SHP77 (cell line): Measurements from ENCODE around the gene EIF4E2.
A peak's percentile ranks its signal among the peaks of the same experiment; 100 is the strongest.
"Not testable (repeated sequence)": the region's sequence is repeated elsewhere in the genome, so short reads cannot be mapped to it uniquely, and the experiment has no call there.

Experiments
- DNase-seq, 2 experiments: peaks; one replicate each; lab custom pipeline; 2025; lab: John Stamatoyannopoulos, UW

Gene EIF4E2

DNA sequence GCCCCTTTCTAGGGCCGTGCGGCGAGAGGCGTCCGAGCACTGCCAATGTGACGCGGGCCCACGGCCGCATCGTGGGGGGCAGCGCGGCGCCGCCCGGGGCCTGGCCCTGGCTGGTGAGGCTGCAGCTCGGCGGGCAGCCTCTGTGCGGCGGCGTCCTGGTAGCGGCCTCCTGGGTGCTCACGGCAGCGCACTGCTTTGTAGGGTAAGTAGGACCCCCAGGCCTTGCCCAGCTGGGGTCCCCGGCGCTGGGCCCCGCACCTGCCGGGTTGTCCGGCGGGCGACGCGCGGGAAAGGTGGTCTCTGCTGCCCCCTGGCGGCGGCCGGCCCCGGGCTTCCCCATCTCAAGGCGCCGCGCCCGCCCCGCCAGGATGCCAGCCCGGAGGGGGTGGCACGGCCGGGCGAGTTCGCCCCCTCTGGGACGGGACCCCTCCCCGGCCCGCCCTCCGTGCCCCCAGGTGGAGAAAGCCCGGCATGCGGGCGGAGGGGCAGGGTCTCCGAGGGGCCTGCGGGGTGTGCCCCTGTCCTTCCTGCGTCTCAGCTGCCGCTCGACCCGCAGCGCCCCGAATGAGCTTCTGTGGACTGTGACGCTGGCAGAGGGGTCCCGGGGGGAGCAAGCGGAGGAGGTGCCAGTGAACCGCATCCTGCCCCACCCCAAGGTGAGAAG is 28.4 kb upstream of the EIF4E2 start:
- DNase-seq, result no peak

DNA sequence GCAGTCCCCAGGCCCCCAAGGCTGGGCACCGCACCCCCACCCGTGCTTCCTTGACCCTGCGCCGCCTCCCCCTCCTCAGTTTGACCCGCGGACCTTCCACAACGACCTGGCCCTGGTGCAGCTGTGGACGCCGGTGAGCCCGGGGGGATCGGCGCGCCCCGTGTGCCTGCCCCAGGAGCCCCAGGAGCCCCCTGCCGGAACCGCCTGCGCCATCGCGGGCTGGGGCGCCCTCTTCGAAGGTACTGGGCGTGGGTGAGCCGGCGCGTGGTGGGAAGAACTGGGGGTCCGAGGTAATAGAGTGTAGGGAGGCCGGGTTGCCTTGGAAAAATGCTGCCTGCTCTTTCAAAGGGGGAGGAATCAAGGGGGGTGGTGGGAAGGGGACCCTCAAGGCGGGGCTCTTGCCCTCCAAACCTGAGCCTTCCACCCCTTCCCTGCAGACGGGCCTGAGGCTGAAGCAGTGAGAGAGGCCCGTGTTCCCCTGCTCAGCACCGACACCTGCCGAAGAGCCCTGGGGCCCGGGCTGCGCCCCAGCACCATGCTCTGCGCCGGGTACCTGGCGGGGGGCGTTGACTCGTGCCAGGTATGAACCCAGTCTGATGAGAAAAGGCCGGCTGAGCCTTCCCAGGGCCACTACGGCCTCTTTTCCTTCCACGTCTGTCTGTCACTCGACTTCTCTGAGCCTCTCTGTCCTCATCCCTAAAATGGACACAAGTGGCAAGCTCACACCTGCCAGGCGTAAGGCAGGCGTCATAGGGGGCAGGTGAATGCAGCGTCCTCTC is 27.7 kb upstream of the EIF4E2 start:
- DNase-seq, result no peak

DNA sequence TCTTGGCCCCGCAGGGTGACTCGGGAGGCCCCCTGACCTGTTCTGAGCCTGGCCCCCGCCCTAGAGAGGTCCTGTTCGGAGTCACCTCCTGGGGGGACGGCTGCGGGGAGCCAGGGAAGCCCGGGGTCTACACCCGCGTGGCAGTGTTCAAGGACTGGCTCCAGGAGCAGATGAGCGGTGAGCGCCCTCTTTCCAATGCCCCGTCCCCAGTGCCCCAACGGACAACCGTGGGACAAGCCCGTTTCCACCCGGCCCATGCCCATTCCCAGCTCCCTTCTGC is 27.1 kb upstream of the EIF4E2 start:
- DNase-seq, result no peak

DNA sequence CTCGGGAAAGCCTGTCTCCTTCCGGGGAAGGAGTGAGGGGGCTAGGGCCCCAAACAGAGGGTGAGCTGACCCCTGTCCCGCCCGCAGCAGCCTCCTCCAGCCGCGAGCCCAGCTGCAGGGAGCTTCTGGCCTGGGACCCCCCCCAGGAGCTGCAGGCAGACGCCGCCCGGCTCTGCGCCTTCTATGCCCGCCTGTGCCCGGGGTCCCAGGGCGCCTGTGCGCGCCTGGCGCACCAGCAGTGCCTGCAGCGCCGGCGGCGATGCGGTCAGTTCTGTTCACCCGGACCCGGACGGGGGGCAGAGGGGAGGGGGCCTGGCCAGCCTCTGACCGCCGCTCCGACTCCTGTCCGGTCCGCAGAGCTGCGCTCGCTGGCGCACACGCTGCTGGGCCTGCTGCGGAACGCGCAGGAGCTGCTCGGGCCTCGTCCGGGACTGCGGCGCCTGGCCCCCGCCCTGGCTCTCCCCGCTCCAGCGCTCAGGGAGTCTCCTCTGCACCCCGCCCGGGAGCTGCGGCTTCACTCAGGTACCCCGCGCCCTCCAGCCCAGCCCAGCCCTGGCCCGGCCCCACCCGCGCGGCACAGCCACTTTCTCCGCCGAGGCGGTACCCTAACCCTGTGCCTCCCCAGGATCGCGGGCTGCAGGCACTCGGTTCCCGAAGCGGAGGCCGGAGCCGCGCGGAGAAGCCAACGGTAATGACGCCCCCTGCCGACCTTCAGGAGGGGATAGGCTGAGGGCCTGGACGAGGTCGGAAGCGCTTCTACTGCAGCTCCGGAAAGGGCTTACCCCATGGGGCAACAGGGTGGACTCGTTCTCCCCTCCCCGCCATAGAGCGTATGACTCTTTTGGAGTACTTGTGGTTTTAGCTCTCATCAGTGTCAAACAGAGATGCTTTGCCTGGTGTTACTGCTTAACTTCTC is 26.5 kb upstream of the EIF4E2 start:
- DNase-seq, result no peak

DNA sequence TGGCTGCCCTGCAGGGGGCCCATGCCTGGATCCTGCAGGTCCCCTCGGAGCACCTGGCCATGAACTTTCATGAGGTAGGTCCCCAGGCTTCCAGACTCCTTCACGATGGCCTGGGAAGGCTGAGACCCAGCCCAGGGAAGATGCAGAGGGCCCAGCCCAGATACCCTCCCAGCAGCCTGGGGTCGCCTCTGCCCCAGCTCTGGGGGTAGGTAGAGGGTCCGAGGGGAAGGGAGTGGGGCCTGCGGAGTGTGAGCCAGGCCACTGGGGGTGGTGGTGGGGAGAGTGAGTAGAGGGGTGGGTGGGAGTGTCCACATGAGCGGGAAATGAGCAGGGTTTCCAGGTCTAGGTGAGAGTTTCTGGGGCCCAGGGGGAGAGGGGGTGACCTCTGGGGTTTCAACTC is 25.7 kb upstream of the EIF4E2 start:
- DNase-seq, result no peak

DNA sequence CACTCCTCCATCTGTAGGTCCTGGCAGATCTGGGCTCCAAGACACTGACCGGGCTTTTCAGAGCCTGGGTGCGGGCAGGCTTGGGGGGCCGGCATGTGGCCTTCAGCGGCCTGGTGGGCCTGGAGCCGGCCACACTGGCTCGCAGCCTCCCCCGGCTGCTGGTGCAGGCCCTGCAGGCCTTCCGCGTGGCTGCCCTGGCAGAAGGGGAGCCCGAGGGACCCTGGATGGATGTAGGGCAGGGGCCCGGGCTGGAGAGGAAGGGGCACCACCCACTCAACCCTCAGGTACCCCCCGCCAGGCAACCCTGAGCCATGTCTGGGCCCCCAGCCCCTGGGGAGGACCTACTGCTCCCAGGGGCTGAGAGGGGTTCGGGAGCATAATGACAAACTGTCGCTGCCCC is 25.3 kb upstream of the EIF4E2 start:
- no peak for DNase-seq

DNA sequence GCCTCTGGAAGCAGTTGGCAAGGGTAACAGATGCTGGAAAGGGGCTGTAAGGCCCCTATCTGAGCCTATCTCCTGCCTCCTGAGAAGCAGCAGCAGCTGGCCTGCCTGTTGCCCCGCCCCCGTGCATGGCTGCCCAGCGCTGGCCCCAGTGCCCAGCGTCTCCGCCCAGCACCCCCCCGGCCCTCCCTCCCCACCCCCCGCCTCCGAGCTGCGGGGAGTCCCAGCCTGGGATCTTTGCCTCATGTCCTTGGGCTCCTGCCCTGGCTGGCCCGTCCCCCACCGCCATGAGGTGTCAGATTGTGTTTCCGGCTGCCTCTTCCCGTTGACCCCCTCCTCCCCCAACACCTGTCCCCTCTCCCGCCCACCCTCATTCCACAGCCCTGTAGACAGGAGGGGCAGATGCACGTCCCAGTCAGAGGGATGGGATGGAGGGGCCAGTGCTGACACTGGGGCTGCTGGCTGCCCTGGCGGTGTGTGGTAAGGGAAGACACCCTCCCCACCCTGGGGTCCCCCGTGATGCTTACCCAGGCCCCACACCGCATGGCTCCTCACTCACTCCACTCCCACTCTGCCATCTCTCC is 24.6 kb upstream of the EIF4E2 start, which contains the start of gene CHRND:
Gene CHRND (plus strand): TSS at position 370 of the 581 bp plus-strand sequence. CDS start 56 bp downstream, at position 426.
- peak; percentile 29 to 62 for DNase-seq

DNA sequence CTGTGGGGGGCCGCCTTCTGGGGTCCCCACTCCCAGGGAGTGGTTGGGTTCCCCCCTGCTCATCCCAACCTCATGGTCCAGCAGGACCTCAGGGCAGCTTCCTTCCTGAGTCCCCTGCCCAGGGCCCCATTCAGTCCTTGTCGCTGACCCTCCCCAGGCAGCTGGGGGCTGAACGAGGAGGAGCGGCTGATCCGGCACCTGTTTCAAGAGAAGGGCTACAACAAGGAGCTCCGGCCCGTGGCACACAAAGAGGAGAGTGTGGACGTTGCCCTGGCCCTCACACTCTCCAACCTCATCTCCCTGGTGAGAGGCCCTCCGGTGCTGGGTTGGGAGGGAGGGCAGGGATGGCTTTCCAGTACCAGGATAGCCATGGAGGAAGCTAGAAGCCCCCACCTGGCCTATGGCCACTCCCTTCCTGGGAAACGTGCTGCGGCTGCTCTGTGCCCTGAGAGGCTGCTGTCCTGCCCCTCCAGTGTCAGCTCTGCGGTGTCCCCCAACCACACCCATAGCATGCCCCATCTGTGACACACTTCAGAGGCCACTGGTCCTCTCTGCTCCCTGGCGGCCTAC is 24.0 kb upstream of the EIF4E2 start:
- no peak for DNase-seq

DNA sequence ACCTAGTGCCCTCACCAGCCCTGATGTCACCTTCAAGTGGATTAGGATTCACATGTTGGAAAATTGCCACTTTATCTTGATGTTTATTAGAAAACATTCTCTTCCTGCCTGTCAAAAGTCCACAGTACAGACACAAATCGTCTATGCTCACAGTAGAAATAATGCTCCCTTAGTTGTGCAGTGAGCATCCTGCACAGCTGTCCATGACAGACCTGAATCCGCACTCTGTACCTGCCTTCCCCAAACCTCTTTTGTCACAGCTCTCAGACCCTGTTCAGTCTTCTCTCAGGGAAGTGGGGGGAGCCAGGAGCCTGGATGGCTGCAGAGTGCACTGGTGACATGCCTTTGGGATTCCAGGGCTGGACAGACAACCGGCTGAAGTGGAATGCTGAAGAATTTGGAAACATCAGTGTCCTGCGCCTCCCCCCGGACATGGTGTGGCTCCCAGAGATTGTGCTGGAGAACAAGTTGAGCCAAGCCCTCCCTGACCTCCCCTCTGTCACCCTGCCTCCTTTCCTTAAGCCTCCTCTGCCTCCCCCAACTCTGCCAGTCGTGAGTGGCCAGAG is 22.5 kb upstream of the EIF4E2 start:
- no peak for DNase-seq

DNA sequence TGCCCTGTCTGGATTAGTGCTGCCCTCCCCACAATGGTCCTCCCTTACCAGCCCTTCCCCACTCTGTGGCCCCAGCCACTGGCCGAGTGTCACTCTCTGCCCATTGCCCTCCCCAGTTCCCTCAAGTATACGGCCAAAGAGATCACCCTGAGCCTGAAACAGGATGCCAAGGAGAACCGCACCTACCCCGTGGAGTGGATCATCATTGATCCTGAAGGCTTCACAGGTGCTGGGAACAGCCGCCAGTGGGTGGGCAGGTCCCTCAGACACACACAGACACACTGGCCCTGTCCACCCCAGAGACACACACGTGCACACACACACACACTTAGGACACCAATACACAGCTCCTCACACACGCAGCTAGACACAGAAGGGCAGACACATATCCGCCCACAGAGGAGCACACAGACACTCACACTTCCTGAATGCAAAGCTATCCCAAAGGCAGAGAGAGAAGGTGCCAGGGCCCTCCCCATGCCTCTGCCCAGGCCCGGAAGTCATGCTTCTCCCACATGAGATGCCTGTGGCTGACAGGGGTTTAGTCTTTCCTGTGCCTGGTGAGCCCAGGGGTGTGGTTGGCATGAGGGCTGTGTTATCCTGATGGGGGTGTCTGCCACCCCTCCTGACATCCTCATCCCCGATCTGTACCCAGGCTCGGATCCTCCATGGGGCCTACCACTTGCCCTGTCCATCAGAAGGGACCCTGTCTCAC is 21.6 kb upstream of the EIF4E2 start:
- no peak for DNase-seq

DNA sequence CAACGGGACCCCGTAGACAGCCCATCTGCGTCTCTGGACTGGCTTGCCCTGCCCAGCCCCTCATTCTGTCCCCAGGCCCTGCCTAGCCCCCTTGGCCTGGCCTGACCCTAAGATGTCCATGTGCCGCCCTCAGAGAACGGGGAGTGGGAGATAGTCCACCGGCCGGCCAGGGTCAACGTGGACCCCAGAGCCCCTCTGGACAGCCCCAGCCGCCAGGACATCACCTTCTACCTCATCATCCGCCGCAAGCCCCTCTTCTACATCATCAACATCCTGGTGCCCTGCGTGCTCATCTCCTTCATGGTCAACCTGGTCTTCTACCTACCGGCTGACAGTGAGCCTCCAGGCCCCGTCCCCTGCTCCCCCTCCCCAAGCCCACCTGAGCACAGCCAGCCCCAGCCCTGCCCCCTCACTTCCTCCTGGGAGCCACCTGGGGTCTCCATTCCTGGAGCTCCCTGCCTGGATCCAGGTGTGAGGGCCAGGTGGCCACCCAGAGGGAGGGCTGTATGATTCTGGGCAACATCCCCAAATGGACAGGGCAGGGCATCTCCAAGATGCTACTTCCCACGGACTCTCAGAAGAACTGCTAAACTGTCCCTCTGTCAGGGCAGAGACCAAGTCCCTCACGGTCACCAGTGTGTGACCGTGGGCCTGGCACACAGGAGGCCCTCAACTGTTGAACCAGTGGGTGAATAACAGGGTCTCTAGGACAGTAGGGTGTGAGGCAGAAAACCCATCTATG is 20.5 kb upstream of the EIF4E2 start:
- DNase-seq, result no peak

DNA sequence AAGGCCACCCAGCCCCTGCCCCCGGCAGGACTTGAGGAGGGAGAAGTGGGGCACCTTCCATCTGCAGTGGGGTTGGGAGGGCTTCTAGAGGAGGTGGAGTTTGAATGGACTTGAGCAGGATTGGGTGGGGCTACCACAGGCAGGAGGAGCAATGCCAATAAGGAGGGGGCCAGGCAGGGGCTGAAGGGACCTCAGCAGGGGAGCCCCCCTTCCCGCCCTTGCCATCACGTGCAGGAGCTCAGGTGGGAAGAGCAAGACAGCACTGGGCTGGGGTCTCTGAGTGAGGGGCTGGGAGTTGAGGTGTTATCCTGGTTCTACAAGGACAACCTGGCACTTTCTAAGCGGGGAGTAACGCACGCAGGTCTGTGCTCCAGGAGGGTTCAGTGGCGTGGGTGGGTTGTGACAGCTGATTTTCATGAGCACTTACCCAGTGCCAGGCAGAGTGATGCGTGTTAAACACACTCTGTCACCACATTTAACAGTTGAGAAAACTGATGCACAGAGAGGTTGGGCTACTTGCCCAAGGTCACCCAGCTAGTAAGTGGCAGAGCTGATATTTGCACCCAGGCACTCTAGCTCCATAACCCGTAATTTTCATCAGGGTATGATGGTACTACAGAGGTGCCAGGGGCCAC is 19.7 kb upstream of the EIF4E2 start:
- DNase-seq, result no peak

DNA sequence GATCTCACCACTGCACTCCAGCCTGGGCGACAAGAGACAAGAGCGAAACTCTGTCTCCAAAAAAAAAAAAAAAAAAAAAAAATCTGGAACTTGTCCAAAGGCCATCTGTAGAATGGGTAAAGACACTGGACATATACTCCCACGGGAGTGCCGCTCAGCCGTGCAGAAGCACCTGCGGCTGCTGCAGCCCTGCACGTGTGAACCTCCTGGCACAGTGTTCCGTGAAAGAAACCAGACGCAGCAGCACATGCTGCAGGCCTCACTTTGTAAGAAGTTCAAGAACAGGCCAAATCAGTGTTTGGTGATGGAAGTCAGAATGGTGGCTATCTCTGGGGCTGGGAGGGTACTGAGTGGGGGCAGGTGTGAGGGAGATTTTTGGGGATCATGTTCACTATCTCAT is 18.1 kb upstream of the EIF4E2 start:
- DNase-seq, result no peak

DNA sequence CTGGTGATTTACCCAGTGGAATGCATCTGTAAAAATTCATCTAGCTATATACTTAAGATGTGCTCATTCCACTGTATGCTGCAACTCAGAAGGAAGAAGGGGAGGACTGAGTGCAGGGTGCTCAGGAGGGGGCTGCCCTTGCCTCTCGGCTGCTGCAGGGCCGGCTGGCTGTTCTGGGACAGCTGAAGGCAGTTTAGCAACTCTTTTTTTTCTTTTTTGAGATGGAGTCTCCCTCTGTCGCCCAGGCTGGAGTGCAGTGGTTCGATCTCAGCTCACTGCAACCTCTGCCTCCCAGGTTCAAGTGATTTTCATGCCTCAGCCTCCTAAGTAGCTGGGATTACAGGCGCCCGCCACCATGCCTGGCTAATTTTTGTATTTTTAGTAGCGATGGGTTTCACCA is 17.7 kb upstream of the EIF4E2 start:
- not testable (repeated sequence) for DNase-seq

DNA sequence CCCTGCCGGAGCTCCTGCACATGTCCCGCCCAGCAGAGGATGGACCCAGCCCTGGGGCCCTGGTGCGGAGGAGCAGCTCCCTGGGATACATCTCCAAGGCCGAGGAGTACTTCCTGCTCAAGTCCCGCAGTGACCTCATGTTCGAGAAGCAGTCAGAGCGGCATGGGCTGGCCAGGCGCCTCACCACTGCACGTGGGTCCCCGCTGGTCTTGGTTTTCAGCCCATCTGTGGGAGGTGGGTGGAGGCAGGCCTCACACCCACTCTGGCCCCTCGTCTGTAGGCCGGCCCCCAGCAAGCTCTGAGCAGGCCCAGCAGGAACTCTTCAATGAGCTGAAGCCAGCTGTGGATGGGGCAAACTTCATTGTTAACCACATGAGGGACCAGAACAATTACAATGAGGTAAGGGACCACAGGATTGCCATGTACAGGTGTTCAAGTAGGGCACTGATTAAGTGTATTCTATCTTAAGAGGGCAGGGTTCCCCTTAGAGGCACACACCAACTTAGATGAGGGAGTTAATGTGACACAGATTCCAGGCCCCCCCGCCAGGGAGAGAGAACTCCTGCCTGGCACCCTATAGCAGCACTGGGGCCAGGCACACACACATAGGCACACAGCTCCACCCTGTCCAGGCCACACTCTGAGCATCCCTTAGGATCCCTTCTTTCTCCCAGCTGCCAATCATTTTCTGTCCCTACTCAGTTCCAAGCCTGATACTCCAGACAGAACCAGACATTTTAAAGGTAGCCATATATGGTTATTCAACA is 16.4 kb upstream of the EIF4E2 start:
- no peak for DNase-seq

DNA sequence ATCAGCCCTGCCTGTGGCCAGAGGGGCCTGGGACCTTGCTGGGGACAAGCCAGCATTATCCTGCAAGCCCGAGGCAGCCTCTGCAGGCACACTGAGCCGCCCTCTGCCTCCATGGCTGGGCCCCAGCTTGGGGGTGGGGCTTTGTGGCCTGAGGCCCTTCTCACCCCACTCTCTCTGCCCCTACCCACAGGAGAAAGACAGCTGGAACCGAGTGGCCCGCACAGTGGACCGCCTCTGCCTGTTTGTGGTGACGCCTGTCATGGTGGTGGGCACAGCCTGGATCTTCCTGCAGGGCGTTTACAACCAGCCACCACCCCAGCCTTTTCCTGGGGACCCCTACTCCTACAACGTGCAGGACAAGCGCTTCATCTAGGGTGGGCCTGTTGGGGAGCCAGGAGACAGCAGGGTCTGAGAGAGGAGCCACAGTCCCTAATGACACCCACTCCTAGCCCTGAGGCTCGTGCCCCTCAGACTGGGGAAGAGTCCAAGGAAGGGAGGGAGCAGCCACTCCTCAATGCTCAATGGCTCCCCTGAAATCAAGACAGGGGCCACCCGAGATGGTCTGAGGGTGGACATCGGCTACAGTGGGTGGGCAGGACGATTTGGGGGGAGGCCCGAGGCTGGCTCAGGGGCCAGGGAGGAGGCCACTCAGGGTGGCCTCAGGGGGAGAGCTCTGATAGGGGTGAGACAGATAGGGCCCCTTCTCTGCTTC is 15.4 kb upstream of the EIF4E2 start:
- DNase-seq, result no peak

DNA sequence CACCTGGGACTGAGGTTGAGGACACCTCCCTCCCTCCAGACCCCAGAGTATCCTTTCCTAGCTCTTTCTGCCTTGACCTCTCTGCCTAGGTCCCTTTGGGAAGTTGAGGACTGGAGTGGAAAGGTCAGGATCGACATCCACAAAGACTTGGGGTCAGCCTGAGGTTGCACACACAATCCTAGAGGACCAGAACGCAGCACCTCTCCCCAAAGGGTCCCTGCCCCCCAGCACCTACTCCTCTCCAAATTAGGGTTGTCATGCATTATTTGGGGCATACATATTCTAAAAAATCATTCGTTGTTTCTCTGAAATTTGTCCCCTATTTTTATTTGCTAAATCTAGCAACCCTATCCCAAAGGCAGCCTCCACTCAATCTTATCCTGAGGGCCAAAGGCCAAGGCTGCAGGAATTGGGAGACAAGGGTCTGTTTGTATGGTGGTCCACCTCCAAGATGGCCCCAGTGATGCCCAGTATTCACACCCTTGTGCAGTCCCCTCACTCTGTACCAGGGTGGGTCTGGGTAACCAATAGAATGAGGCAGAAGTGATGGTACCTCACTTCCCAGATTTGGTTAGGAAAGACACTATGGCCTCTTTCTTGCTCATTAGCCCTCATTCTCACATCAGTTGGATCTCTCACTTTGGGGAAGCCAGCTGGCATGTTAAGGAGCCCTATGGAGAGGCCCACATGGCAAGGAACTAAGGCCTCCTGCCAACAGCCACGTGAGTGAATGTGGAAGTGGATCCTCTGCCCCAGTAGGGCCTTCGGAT is 14.5 kb upstream of the EIF4E2 start:
- no peak for DNase-seq

DNA sequence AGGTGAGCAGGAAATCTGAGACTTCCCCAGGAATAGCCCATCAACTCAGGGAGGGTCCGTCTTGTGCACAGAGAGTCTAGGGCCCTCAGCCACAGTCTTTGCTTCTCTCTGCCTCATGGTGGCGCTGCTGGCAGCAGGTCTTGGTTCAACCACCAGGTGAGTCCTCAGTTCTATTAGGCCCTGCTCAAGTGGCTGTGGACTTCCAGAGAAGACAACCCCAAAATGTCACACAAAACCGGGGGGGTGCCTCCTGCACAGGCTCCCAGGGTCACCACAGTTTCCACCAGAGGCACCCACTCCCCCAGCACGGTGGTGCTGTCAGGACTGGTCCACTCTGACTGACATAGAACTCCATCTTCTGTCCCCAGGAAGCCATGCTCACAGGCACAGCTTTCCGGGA is 13.4 kb upstream of the EIF4E2 start:
- peak; percentile 24 to 61 for DNase-seq
